Ramos (cell line): Measurements from ENCODE around the gene MYO5C.
"Not testable (repeated sequence)": the region's sequence is repeated elsewhere in the genome, so short reads cannot be mapped to it uniquely, and the experiment has no call there.

Experiments
- in situ Hi-C: fragments of 300-500 bp; cut with MboI; formaldehyde crosslinking; loops from one replicate; pipeline ENCODE4 v1.14.3; 2022; ENCODE audit warnings: low sequenced_read_pairs; ENCODE audit not compliant: unreplicated experiment

The MYO5C gene

GRCh38 chr15:52181938-52182780 is 113.4 kb downstream of the MYO5C start:
- in situ Hi-C loops: no loop called here

DNA sequence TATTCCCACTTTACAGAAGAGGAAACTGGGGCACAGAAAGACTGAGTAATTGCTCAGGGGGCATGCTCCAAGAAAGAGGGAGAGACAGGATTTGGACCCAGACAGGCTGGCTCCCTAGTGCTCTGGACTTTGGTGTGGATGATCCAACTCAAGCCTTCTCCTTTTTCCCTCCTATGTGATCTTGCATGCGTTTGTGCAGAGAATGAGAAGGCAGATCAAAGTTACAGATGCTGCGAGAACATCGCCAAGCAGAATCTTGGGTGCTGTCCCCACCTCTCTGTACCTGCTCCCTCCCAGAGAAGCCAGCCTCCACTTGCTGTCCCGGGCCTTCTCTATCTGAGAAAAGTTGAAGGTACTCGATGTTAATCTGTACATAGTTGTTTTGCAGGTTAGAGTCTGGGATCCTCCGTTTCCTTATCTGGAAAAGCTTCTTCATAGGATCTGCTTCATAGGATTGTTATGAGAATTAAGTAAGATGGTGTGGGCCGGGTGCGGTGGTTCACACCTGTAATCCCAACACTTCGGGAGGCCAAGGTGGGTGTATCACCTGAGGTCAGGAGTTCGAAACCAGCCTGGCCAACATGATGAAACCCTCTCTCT is 114.7 kb downstream of the MYO5C start:
- in situ Hi-C loops: no loop called here

- in situ Hi-C loops: no loop called here
Observed at GRCh38 chr15:52180196-52180835, 115.3 kb downstream of the MYO5C start.

GRCh38 chr15:52179278-52180195 is 116.1 kb downstream of the MYO5C start:
- in situ Hi-C loops: no loop called here

DNA sequence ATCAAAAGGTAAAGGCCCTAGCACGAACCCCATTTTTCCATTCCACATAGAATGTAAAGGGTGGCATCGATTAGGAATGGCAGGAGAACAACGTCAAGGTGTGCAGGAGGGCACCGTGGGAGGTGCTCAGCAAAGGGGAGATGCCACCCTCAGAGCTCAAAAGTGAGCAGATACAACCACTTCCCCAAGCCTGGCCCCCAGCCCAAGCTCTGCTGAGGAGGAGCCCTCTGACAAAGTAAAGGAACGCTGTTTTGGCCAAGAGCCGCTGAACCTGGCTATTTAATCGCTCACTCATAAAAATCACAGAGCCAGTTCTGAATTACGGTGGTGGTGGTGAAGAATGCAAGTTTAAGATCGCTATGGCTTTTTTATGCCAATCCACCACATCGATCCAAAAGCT is 116.8 kb downstream of the MYO5C start:
- in situ Hi-C loops: no loop called here

- in situ Hi-C loops: no loop called here
Observed at GRCh38 chr15:52172869-52173268, 122.7 kb downstream of the MYO5C start.

DNA sequence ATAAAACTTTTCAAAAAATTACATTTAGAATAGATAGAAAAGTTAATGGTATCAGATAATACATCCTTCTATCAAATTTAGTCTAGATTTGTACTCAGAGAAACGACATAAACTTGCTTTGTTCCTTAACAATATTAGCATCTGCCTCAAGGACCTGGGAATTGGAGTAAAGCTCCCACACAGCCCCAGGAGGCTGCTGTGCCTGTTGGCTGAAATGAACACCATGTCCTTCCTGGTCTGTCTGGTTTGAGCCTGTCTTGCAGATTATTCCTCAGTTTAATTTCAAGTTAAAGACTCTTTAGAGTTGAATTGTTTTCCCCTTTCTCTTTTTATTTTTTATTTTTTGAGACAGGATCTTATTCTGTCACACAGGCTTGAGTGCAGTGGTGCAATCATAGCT is 123.8 kb downstream of the MYO5C start:
- in situ Hi-C loops: no loop called here

DNA sequence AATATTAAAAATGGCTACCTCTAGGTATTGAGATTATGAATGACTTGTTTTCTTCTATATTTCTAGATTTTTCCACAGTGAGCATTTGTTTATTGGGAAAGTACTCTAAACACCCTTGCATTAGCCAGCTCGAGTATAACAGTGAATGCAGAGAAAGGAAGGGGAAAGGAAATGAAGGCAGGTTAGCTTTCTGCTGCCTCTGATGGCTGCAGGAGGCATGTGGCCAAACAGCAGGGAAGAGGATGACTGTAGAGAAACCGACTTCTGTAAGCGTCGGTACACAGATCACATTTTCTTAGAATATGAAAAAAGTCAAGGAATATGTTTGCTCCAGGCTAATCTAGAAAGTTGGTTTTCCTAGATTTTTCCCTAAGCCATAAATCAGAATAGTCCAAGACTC is 124.2 kb downstream of the MYO5C start:
- in situ Hi-C loops: no loop called here

DNA sequence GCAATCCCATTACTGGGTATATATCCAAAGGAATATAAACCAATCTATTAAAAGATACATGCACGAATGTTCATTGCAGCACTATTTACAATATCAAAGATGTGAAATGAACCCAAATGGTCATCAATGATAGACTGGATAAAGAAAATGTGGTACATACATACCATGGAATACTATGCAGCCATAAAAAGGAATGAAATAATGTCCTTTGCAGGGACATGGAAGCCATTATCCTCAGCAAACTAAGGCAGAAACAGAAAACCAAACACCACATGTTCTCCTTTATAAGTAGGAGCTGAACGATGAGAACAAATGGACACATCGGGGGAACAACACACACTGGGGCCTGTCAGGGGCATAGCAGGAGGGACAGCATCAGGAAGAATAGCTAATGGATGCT is 125.4 kb downstream of the MYO5C start:
- in situ Hi-C loops: not testable (repeated sequence)

DNA sequence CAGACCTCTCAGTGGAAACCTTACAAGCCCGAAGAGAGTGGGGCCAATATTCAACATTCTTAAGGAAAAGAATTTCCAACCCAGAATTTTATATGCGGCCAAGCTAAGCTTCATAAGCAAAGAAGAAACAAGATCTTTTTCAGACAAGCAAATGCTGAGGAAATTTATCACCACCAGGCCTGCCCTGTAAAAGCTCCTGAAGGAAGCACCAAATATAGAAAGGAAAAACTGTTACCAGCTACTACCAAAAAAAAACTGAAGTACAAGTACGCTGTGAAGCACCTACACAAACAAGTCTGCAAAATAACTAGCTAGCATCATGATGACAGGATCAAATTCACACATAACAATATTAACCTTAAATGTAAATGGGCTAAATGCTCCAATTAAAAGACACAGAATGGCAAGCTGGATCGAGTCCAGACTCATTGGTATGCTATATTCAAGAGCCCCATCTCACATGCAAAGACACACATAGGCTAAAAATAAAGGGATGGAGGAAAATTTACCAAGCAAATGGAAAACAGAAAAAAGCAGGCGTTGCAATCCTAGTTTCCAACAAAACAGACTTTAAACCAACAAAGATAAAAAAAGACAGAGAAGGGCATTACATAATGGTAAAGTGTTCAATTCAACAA is 130.0 kb downstream of the MYO5C start:
- in situ Hi-C loops: not testable (repeated sequence)

GRCh38 chr15:52164631-52165265 is 130.9 kb downstream of the MYO5C start:
- in situ Hi-C loops: no loop called here

- in situ Hi-C loops: no loop called here
Observed at GRCh38 chr15:52163321-52164190, 132.0 kb downstream of the MYO5C start.

GRCh38 chr15:52162876-52163275 is 132.7 kb downstream of the MYO5C start:
- in situ Hi-C loops: no loop called here

DNA sequence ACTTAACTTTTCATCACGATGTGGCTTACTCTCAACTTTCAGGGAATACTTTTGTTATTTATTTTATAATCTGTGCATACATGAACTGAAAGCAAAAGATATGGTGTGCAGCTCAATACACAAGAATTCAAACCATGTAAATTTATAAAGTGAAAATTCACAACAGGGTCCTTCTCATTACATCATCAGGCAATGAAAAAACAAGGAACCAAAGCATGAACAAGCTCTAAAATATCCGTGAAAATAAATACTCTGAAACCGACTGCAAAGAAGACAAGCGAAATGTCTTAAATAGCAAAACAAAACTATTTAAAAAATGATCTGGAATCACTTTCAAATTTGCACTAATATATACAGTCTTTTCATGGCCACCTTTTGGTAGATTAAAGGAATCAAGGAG is 133.3 kb downstream of the MYO5C start:
- in situ Hi-C loops: no loop called here

DNA sequence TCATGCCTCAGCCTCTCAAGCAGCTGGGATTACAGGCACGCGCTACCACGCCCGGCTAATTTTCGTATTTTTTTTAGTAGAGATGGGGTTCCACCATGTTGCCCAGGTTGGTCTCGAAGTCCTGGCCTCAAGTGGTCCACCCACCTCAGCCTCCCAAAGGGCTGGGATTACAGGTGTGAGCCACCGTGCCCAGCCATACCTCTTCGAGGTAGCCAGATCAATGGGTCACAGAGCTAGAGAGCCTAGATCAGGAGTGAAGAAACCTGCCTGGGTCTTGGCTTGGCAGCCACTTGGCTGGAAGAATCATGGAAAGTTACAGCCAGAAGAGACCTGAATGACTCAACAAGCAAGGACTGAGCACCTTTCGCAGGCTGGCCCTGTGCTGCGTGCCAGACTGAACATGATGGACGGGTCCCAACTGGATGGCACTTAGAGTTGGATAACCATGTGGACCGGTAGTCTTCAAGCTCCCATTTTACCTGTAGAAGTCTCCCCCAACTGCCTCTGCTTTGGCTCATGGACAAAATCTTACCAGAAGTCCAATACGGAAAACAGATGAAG is 134.1 kb downstream of the MYO5C start:
- in situ Hi-C loops: no loop called here

DNA sequence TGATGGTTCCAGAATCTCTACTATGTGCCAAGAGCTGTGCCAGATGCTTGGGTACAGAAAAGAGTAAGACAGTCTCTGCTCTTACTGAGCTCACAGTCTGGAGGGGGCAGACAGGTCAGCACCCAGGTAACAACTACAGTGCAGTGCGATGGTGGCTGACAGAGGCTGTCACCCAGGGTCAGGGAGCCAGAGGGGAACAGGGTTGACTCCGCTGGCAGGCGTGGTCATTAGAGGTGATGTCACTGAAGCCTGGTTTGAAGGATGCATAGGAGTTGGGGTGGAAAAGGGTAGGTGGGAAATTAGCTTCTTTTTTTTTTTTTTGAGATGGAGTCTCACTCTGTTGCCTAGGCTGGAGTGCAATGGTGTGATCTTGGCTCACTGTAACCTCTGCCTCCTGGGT is 136.0 kb downstream of the MYO5C start:
- in situ Hi-C loops: no loop called here

DNA sequence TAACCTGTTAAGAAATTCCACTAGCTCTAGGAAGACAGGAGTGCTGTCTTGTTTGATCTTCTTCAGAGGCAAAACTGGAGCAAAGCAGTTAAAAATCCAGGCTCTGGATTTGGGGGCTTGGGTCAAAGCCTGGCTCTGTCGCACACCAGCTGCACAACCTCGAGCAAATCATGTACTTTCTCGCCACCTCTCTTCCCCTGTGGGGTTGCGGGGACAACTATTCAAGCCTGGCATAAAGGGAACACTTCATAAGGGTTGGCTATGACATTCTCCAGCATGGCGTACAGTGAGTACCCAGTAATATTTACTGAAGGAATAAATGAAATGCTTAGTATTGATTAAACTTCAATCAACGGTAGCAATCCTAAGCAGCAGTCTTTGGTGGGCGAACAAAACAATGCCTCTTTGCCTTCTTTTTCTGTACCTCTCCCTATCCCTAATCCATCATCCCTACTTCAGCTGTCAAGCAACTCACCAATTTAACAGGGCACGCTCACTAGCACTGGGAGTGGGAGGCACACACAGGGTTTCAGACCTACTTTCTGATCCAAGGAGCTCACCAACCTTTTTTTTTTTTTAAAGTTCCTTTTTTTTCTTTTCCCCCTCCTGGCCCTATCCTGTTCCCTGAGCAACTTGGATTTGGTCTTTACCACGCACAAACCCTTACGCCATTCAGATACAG is 137.4 kb downstream of the MYO5C start:
- in situ Hi-C loops: no loop called here

GRCh38 chr15:52155878-52156277 is 139.7 kb downstream of the MYO5C start:
- in situ Hi-C loops: no loop called here
